OCI-LY1 (cell line): ENCODE measurements around the gene BTBD9.

ENCODE experiments used
- EZH2 ChIP-seq: fragments of 200-600 bp; sonication (generic), shearing (Covaris generic); IDR thresholded peaks from 2 replicates; pipeline ENCODE4 v1.8.0; 2017; ENCODE audit warnings: borderline replicate concordance, mixed run types, mild to moderate bottlenecking, antibody characterized with exemption, low read length, moderate library complexity, mixed read lengths
- TF ChIP-seq, protein P1 (sequence below): fragments of 200-600 bp; sonication (generic), shearing (Covaris generic); IDR thresholded peaks from 2 replicates; pipeline ENCODE4 v1.5.1; 2017; ENCODE audit warnings: mild to moderate bottlenecking, antibody characterized with exemption, low read length, moderate library complexity, mixed read lengths

DNA sequence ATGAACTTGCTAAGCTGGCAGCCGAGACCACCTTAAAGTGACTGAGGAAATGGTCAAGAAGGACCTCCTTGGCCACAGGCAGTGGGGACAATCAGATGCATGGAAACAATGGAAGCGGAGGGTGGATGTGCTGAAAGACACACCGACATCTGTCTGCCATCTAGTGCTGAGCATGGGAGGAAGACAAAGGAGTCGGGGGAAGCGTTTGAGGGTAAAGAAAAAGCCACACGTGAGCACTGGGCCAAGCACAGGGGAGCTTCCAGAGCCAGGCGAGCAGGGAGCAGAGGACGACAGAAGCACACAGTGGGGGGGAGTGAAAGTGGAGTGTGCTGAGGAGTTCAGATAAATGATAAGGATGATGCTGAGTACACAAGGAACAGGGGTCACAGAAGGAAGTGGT, 452.4 kb downstream of the BTBD9 start:
- TF ChIP-seq, protein P1, sequence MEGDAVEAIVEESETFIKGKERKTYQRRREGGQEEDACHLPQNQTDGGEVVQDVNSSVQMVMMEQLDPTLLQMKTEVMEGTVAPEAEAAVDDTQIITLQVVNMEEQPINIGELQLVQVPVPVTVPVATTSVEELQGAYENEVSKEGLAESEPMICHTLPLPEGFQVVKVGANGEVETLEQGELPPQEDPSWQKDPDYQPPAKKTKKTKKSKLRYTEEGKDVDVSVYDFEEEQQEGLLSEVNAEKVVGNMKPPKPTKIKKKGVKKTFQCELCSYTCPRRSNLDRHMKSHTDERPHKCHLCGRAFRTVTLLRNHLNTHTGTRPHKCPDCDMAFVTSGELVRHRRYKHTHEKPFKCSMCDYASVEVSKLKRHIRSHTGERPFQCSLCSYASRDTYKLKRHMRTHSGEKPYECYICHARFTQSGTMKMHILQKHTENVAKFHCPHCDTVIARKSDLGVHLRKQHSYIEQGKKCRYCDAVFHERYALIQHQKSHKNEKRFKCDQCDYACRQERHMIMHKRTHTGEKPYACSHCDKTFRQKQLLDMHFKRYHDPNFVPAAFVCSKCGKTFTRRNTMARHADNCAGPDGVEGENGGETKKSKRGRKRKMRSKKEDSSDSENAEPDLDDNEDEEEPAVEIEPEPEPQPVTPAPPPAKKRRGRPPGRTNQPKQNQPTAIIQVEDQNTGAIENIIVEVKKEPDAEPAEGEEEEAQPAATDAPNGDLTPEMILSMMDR: no peak
- no peak for TF ChIP-seq EZH2
